T1000 (cell line): ENCODE measurements around the gene MAML2.
A peak's percentile ranks its signal among the peaks of the same experiment; 100 is the strongest.

Experiments
- DNase-seq: peaks from one replicate; lab custom pipeline; 2025; ENCODE audit warnings: mixed read lengths; lab: John Stamatoyannopoulos, UW

Gene MAML2

GRCh38 chr11:96318399-96318798 lies 24.6 kb downstream of the MAML2 start:
- DNase-seq = no peak

- no peak for DNase-seq
Observed at GRCh38 chr11:96317985-96318384, 25.0 kb downstream of the MAML2 start.

DNA sequence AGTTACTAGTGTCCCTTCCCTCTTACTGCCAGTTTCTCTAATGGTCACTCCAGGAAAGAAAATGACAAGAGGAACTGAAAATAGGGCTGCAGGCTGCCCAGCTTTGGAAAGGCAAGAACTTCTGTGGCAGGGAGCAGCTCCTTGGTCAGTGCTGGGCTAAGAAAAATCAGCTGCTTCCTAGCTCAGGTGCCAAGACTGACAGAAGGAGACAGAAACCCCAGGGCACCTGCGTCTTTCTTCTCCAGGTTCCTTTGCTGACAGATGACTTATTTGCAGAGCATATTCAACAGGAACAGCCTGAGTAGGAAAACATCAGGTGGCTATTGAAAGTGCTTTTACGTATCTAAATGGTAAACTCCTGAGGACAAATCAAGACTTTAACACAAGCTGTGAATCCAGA lies 25.4 kb downstream of the MAML2 start:
- no peak for DNase-seq

- no peak for DNase-seq
Observed at GRCh38 chr11:96316869-96317268, 26.1 kb downstream of the MAML2 start.

GRCh38 chr11:96315476-96315875 lies 27.5 kb downstream of the MAML2 start:
- no peak for DNase-seq

DNA sequence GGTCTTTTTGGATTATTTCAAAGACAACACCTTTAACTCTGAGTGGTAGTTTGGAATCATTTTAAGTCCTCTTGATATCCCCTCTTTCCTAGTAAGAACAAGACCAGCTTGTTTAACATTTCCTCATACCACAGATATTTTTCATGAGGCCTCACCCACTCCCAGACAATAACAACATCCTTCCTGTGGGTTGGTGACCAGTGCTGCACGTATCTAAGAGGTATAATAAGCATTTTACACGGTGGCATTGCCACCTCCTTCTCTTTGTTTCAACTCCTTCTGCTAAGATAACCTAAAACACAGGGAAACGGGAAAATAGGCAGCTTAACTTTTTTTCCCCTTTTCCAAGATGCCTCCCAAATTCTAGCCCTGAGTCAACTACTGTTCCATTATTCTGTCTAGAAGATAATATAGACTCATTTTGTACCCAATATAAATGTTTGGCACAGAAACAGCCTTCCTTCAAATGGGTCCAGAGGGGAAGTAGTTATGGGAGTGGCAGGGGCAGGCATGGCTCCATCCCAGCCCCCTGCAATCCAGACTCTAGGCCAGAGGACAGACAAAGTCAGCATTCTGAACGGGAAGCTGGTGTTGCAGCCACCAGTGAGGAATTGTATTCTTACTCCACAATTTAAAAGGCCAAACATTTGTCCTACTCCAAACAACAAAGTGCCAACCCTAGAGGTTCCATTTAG lies 28.5 kb downstream of the MAML2 start:
- DNase-seq = no peak

DNA sequence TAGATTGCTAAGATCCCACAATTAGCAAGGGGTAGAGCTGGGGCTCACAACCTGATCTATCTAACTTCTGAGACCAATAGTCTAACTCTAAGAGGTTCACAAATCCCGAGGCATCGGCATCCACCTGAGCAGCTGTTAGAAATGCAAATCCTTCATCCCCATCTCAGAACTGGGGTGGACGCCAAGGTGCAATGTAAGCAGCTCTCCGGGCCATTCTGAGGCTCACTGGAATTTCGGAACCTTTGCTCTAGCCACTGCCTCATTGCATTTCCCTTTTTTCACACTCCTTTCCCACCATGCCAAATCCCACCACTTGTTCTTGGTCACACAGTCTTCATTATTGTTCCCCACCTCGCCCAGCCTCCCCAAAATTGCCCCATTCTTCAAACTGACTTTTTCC lies 29.8 kb downstream of the MAML2 start:
- no peak for DNase-seq

- no peak for DNase-seq
Observed at GRCh38 chr11:96311120-96311568, 31.9 kb downstream of the MAML2 start.

- no peak for DNase-seq
Observed at GRCh38 chr11:96310236-96310635, 32.8 kb downstream of the MAML2 start.

GRCh38 chr11:96309643-96310017 lies 33.4 kb downstream of the MAML2 start:
- DNase-seq = no peak

GRCh38 chr11:96309016-96309642 lies 33.9 kb downstream of the MAML2 start:
- no peak for DNase-seq

GRCh38 chr11:96307776-96308140 lies 35.2 kb downstream of the MAML2 start:
- DNase-seq = peak; percentile 47

DNA sequence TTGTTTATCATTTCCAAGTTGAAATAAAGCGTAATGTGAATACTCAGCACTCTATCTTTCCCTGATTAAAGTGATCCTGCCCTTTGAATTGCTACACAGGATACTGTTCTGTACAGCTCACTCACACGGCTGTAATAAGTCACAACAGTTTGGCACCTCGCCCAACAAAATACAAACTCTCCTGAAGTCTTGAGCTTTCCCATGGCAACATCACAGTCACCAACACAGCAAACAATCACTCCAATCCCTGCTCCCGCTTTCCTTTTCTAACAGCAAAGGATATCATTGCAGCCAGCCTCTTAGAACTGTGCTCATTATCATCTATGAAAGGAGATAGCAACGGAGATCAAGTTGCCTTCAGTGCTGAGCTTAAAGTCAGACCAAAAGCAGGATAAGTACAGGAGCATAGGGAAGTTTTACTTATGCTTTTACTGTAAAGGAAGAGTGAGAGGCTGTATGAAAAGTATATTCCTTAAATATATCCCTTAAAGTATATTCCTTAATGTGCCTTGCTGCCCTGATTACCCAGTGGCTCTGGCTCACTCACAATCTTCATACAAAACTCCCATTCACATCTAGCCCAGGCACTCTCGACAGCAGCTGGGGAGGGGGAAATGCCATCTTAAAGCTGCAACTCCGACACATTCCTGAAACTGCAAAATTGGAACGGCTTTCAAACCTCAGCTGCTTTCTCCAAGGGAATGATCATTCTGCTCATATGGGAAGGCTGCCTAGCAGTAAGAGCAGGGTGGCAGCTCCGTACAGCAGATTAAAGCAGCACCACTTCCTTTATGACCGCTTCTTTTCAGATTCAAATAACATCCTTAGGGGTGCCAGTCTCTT lies 35.8 kb downstream of the MAML2 start:
- peak; percentile 72 for DNase-seq

GRCh38 chr11:96306600-96306932 lies 36.4 kb downstream of the MAML2 start:
- DNase-seq = no peak

GRCh38 chr11:96306071-96306470 lies 36.9 kb downstream of the MAML2 start:
- no peak for DNase-seq

- no peak for DNase-seq
Observed at GRCh38 chr11:96303980-96304379, 39.0 kb downstream of the MAML2 start.

GRCh38 chr11:96303064-96303463 lies 39.9 kb downstream of the MAML2 start:
- no peak for DNase-seq

DNA sequence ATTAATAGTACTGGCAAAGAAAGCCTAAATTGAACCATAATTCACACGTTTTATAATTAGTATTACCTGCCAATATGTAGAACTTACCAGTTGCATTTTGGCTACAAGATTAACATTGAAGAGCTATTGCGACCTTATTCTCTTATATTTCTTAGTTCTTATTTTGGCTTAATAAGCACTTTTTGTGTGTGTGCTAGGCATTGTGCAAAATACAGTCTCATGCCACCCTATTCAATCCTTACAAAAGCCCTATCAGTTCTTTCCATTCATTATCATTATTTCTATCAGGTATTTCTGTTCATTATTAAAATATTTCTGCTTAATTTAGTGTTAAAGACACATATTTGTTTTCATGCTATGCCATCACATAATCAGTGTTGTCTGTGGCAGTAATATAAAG lies 41.2 kb downstream of the MAML2 start:
- no peak for DNase-seq

- no peak for DNase-seq
Observed at GRCh38 chr11:96299155-96299888, 43.7 kb downstream of the MAML2 start.

DNA sequence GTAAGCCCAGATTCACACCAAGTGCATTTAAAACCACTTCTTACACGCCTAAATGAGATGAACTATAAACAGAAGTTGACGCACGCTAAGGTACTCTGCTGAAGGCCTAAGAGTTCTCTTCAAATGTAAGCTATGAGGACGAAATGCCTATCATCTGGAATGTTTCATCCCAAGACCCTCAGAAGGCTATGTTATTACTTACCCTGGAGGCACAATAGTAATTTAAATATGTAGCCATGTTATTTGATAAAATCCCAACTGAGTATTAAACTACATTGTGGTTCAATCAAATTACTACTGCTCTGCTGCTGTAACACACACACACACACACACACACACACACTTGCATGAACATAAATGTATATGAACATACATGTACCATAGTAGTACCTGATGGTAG lies 47.6 kb downstream of the MAML2 start:
- no peak for DNase-seq

- DNase-seq = no peak
Observed at GRCh38 chr11:96294289-96294688, 48.7 kb downstream of the MAML2 start.

DNA sequence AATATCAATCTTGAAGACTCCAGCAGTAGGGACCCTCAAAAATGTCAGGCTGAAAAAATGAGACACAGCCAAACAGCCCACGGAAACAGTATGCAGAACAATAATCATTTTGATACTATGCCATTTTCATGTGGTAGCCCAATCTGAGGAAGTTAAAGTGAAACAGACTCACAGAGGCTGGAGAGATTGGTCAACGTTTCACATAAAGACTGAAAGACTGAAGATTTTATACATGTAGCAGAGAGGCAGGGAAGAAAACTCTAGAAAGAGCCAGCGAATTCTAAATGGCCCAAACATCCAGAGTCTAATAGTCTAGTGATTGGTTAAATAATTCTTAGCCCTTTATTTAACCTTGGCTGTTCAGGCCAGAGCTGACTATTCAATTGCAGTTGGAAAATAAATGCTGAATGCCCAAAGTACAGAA lies 49.4 kb downstream of the MAML2 start:
- no peak for DNase-seq
